GM13977 (cell line): ENCODE results near the gene CEMIP2.

Experiments
- DNase-seq: peaks from one replicate; pipeline ENCODE4 v3.0.0; 2012; ENCODE audit warnings: low spot score
- in situ Hi-C: fragments of 300-500 bp; cut with MboI; formaldehyde crosslinking; loops from one replicate; pipeline ENCODE4 v1.12.0; 2022; ENCODE audit warnings: low sequenced_read_pairs, low pct_unique_long_range_greater_than_20kb, mixed read lengths, inconsistent platforms; ENCODE audit not compliant: unreplicated experiment
- TF ChIP-seq, protein P1 (sequence below): IDR thresholded peaks from 2 replicates; pipeline ENCODE4 v1.5.1; 2012; ENCODE audit warnings: mild to moderate bottlenecking, control low read depth; ENCODE audit not compliant: insufficient read depth; ENCODE audit errors: extremely low read depth, missing control alignments

Gene CEMIP2

GRCh38 chr9:71746023-71746757 is 22.1 kb downstream of the CEMIP2 start:
- TF ChIP-seq, protein P1, sequence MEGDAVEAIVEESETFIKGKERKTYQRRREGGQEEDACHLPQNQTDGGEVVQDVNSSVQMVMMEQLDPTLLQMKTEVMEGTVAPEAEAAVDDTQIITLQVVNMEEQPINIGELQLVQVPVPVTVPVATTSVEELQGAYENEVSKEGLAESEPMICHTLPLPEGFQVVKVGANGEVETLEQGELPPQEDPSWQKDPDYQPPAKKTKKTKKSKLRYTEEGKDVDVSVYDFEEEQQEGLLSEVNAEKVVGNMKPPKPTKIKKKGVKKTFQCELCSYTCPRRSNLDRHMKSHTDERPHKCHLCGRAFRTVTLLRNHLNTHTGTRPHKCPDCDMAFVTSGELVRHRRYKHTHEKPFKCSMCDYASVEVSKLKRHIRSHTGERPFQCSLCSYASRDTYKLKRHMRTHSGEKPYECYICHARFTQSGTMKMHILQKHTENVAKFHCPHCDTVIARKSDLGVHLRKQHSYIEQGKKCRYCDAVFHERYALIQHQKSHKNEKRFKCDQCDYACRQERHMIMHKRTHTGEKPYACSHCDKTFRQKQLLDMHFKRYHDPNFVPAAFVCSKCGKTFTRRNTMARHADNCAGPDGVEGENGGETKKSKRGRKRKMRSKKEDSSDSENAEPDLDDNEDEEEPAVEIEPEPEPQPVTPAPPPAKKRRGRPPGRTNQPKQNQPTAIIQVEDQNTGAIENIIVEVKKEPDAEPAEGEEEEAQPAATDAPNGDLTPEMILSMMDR, result no peak
- in situ Hi-C loops, result no loop called here
- no peak for DNase-seq

DNA sequence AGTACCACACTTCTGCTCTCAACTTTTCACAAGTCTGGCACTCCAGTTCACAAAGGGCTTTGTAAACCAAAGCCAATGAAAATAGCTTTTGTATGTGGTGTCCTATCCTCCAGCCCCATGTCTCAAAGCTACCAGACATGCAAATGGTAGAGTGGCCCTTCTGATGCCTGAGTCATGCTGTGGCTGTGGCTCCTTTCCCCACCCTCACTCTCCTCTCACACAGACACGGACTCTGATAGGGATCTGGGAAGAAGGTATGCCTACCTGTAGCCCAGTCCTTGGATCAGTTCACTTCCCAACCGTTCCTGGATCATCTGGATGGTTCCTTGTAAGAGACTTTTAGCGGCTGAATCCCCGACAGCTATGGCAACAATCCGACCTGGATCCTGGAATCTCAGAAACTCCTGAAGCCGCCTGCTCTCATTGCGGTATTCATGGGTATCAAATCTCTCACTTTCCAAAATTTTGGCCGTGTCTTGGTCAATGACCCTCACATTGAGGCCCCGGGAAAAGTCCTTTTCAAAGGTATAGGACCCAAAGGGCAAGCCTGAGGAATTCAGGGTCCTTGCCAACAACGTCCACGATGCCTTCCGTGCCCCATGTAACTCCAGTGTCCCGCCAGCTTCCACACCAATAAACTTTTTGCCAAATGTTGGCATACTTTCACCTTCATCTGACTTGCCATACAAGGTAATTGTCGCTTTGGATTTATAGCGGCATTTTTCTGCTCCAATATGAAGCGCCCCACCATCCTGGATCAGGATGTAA is 23.4 kb downstream of the CEMIP2 start:
- in situ Hi-C loops, result no loop called here
- TF ChIP-seq, protein P1, result no peak
- DNase-seq, result no peak

DNA sequence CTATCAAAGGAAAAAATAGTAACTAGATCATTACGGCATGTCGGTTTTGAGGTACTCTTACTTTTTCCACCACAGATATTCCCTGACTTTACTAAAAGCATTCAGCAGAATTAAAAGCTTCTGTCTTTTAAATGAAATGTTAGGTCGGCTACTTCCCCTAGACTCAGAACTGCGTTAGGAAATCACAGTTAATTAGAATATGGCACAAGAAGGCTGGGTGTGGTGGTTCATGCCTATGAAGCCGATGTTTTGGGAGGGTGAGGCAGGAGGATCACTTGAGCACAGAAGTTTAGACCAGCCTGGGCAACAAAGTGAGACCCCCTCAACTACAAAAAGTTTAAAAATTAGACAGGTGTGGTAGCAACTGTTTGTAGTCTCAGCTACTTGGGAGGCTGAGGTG is 24.4 kb downstream of the CEMIP2 start:
- TF ChIP-seq, protein P1, result no peak
- in situ Hi-C loops, result no loop called here

GRCh38 chr9:71743217-71743705 is 25.1 kb downstream of the CEMIP2 start:
- no peak for DNase-seq
- in situ Hi-C loops, result no loop called here
- TF ChIP-seq, protein P1, result no peak

More for the DNA sequence above, 24.4 kb downstream of the CEMIP2 start:
- DNase-seq, result no peak

DNA sequence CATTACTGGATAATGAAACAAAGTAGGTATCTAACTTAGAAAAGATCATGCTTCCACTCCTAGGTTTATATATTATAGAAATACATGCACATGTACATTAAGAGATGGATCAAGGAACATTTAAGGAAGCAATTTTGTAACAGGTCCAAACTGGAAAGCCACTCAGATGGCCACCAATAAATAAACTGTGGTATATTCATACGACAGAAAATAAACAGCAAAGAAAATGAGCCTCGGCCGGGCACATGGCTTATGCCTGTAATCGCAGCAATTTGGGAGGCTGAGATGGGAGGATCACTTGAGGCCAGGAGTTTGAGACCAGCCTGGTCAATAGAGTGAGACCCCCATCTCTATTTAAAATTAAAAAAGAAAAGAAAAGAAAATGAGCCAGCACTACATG is 25.6 kb downstream of the CEMIP2 start:
- TF ChIP-seq, protein P1, result no peak
- no peak for DNase-seq
- in situ Hi-C loops, result no loop called here

DNA sequence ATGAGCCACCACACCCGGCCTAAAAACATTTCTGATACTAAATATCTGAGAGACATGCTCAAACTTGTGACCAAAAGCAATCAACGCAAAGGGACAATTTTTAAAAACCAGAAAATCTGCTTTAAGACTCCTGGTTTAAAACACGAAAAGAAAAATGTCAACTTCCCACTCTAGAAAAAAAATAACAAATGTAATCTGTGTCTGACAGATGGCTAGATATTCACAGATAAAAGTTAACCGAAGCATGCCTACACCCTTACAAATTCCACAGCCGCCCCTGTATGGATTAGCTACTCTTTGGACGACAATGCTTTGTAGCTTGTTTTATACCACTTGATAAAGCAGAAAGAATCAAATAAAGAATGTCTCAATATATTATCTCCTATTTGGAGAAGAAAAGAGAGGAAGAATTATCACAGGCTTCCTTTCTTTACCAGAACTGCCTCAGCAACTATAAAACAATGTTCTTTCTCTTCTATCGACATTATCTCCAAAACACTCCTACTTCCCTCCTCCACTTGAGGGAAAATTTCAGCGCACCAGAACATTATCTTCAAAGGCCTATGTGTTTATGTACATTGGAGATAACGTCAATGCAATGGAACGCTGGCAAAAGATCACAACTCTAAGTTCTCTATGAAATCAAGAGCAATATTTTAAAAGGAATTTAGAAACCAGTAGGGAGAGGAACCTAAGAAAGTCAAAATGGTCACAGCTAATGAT is 26.2 kb downstream of the CEMIP2 start:
- in situ Hi-C loops, result no loop called here
- TF ChIP-seq, protein P1, result no peak
- no peak for DNase-seq
